ENCODE measurements around the gene TMEM91.
A peak's percentile ranks its signal among the peaks of the same experiment; 100 is the strongest.
"Not testable (repeated sequence)": the region's sequence is repeated elsewhere in the genome, so short reads cannot be mapped to it uniquely, and the experiment has no call there.

The TMEM91 gene

GRCh38 chr19:41381536-41381935 lies 5.2 kb downstream of the TMEM91 start:
- DNase-seq: not testable (repeated sequence)

- DNase-seq: no peak
Measured at GRCh38 chr19:41384351-41384750, 8.0 kb downstream of the TMEM91 start.

- no peak for DNase-seq
Measured at GRCh38 chr19:41386442-41386841, 10.1 kb downstream of the TMEM91 start.

- no peak for DNase-seq
Measured at GRCh38 chr19:41391618-41392017, 15.3 kb downstream of the TMEM91 start.

GRCh38 chr19:41392775-41393174 lies 16.4 kb downstream of the TMEM91 start:
- no peak for DNase-seq

- no peak for DNase-seq
Measured at GRCh38 chr19:41395355-41395754, 19.0 kb downstream of the TMEM91 start.

GRCh38 chr19:41397086-41398049 lies 21.0 kb downstream of the TMEM91 start, which contains the start of the genes BCKDHA and EXOSC5:
BCKDHA (plus strand) TSS chr19:41397818; CDS start chr19:41397828, 10 bp downstream.
EXOSC5 (minus strand) TSS chr19:41397359; CDS start chr19:41397328, 31 bp downstream.
- DNase-seq: peak; percentile 97

GRCh38 chr19:41398050-41398418 lies 21.7 kb downstream of the TMEM91 start:
- DNase-seq: no peak

- DNase-seq: no peak
Measured at GRCh38 chr19:41398598-41398997, 22.3 kb downstream of the TMEM91 start.

- DNase-seq: no peak
Measured at GRCh38 chr19:41399091-41399490, 22.8 kb downstream of the TMEM91 start.

- DNase-seq: no peak
Measured at GRCh38 chr19:41399525-41399924, 23.2 kb downstream of the TMEM91 start.

GRCh38 chr19:41401483-41401882 lies 25.1 kb downstream of the TMEM91 start:
- no peak for DNase-seq

- no peak for DNase-seq
Measured at GRCh38 chr19:41402010-41402409, 25.7 kb downstream of the TMEM91 start.

GRCh38 chr19:41403181-41403970 lies 27.0 kb downstream of the TMEM91 start:
- no peak for DNase-seq

- DNase-seq: no peak
Measured at GRCh38 chr19:41405776-41406175, 29.4 kb downstream of the TMEM91 start.

GRCh38 chr19:41407271-41407670 lies 30.9 kb downstream of the TMEM91 start:
- no peak for DNase-seq

GRCh38 chr19:41408256-41408655 lies 31.9 kb downstream of the TMEM91 start:
- DNase-seq: no peak

GRCh38 chr19:41408846-41409245 lies 32.5 kb downstream of the TMEM91 start:
- not testable (repeated sequence) for DNase-seq

GRCh38 chr19:41409288-41409687 lies 33.0 kb downstream of the TMEM91 start:
- DNase-seq: no peak

GRCh38 chr19:41410336-41411054 lies 34.2 kb downstream of the TMEM91 start:
- DNase-seq: no peak

- DNase-seq: no peak
Measured at GRCh38 chr19:41411100-41411967, 35.0 kb downstream of the TMEM91 start.

- DNase-seq: no peak
Measured at GRCh38 chr19:41411968-41412265, 35.6 kb downstream of the TMEM91 start.
